Esophagus squamous epithelium (tissue), 4 donors: ENCODE data around the gene MAML3.

ENCODE experiments used
- POLR2A ChIP-seq, 4 donors: fragments of 450-650 bp; IDR thresholded peaks; one replicate each; pipeline ENCODE4 v1.6.1; 2017; ENCODE audit warnings: antibody characterized with exemption in 4 of 4, mild to moderate bottlenecking in 4 of 4, moderate library complexity in 3 of 4
- TF ChIP-seq, protein P1 (sequence below), 6 experiments: fragments of 450-650 bp in 4 of 6; fragments of 200-600 bp in 2 of 6; sonication (generic) in 2 of 6; IDR thresholded peaks; one replicate each; pipeline ENCODE4 v1.5.1; 2016 to 2019; ENCODE audit warnings: antibody characterized with exemption in 6 of 6, mild to moderate bottlenecking in 4 of 6, moderate library complexity in 4 of 6

DNA sequence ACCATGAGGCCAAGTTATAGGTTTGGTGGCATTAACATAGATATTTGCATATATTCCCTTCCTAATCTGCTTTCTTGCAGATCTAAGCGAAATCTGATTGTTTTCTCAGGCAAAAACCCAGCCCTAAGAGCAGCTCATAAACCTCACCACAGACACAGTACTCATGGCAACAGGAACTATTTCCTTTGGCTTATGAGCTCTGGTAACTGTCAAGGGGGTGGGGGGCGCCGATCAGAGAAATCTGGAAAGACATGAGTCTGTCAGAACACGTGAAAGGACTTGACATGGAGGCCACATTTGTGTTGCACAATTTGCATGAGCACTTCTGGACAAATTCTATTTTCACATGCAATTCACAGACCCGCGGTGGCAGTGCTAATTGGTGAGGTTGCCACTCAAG, 404.6 kb downstream of the MAML3 start:
- TF ChIP-seq, protein P1, sequence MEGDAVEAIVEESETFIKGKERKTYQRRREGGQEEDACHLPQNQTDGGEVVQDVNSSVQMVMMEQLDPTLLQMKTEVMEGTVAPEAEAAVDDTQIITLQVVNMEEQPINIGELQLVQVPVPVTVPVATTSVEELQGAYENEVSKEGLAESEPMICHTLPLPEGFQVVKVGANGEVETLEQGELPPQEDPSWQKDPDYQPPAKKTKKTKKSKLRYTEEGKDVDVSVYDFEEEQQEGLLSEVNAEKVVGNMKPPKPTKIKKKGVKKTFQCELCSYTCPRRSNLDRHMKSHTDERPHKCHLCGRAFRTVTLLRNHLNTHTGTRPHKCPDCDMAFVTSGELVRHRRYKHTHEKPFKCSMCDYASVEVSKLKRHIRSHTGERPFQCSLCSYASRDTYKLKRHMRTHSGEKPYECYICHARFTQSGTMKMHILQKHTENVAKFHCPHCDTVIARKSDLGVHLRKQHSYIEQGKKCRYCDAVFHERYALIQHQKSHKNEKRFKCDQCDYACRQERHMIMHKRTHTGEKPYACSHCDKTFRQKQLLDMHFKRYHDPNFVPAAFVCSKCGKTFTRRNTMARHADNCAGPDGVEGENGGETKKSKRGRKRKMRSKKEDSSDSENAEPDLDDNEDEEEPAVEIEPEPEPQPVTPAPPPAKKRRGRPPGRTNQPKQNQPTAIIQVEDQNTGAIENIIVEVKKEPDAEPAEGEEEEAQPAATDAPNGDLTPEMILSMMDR (IDR thresholded peaks at IDR 0.05) = no peak
- no peak for TF ChIP-seq POLR2A (IDR thresholded peaks at IDR 0.05)
